ENCODE measurements around the gene CCDC57.
"Not testable (repeated sequence)": the region's sequence is repeated elsewhere in the genome, so short reads cannot be mapped to it uniquely, and the experiment has no call there.

CCDC57 gene

DNA sequence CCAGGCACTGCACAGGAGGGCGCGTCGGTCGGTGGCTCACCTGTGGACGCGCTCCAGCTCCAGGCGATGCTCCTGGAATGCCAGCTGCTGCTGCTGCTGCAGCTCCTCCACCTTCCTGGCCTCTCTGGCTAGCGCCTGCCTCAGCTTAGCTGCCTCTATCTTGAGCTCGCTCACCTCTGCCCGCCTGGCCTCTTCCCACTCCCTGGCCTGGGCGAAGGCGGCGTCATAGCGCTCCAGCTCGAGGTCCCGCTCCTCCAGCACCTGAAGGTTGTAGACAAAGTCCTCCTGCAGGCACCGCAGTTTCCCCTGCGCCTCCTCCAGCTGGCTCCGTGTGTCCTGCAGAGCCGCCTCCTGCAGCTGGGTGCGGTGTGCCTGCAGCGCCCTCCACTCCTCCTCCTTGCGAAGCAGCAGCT lies 11.1 kb downstream of the CCDC57 start:
- no peak for DNase-seq (ENCODE audit: low read depth)

GRCh38 chr17:82200743-82201497 lies 11.7 kb downstream of the CCDC57 start:
- DNase-seq (ENCODE audit: low read depth): peak; percentile 38

DNA sequence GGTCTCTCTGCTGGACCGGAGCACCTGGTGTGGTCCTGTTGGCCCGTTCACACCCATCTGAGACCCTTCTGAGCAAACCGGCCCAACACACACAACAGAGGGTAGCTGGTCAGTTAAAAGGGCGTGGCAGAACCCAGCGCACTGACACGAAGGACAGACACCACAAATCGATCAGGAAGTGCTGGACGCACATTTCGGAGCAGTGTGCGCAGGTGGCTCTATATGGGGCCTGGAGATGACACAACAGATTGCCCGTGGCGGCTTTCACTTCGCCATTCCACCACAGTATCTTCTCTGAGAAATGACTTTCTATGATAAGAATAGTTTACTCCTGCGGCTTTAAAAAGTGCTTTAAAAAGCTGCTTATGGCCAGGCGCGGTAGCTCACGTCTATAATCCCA lies 12.5 kb downstream of the CCDC57 start:
- DNase-seq (ENCODE audit: low read depth): no peak

DNA sequence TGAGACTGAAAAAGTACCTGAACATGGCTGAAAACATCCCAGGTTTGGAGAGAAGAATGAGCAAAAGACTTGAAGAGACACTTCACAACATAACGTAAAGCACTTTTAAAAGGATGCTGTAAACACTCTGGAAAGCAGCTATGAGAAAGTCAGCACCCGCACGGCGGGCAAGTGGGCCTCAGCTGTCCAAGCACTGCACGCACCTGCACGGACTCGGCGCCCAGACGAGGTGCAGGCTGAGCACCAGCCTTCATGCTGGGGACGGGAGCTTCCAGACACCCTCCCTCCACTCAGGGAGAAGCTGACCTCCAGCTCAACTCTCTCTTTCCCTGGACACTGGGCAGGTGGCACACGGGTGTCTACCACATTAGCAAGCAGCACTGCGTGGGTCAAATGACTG lies 13.1 kb downstream of the CCDC57 start:
- no peak for DNase-seq (ENCODE audit: low read depth)

DNA sequence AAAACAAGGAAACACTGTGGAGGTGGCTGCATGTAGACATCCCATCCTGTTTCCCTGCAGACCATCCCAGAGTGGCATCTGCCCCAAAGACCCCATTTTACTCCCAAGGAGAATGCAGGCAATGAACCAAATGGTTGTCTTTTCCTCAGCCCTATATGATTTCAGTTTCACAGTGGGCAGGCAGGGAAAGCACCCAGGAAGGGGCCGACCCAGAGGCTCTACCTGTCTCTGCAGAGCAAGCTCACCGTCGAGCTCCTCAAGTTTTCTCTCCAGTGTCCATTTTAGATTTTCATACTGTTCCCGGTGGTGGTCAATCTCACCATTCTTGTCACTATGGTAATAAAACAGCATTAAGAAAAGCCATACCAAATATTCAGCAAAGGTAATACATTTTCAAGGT lies 14.6 kb downstream of the CCDC57 start:
- no peak for DNase-seq (ENCODE audit: low read depth)

- DNase-seq (ENCODE audit: low read depth): no peak
Observed at GRCh38 chr17:82195675-82196672, 16.7 kb downstream of the CCDC57 start.

- DNase-seq (ENCODE audit: low read depth): no peak
Observed at GRCh38 chr17:82194765-82195164, 17.9 kb downstream of the CCDC57 start.

DNA sequence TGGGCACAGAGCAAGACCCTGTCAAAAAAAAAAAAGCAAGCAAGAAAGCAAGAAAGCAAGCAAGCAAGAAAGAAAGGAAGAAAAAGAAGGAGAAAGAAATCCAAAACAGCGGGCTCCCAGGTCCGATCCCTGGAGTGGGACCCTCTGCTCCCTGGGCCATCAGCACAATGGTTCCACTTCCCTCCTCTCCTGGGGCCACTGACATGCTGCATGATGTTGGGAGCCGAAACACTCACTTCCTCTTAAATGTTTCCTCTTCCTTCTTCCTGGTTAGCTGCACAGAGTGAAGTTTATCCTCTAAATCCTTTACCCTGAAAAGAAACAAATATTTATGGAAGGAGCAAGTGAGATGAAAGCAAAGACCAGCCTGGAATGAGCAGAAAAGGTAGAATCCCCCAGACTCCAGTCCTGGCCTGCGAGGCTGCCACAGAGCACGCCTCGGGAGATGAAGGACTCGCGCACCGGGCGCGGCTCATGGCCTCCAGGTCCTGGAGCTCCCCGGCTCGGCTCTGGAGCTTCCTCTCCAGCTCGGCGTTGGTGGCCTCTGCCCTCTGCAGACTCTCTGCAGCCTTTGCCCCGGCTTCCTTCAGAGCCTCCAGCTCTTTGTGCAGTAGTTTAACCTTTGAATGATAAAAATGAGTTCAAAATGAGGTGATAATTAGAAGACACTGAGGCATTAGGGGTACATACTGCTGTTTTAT lies 19.0 kb downstream of the CCDC57 start:
- DNase-seq (ENCODE audit: low read depth): no peak

- DNase-seq (ENCODE audit: low read depth): not testable (repeated sequence)
Observed at GRCh38 chr17:82193050-82193449, 19.6 kb downstream of the CCDC57 start.

DNA sequence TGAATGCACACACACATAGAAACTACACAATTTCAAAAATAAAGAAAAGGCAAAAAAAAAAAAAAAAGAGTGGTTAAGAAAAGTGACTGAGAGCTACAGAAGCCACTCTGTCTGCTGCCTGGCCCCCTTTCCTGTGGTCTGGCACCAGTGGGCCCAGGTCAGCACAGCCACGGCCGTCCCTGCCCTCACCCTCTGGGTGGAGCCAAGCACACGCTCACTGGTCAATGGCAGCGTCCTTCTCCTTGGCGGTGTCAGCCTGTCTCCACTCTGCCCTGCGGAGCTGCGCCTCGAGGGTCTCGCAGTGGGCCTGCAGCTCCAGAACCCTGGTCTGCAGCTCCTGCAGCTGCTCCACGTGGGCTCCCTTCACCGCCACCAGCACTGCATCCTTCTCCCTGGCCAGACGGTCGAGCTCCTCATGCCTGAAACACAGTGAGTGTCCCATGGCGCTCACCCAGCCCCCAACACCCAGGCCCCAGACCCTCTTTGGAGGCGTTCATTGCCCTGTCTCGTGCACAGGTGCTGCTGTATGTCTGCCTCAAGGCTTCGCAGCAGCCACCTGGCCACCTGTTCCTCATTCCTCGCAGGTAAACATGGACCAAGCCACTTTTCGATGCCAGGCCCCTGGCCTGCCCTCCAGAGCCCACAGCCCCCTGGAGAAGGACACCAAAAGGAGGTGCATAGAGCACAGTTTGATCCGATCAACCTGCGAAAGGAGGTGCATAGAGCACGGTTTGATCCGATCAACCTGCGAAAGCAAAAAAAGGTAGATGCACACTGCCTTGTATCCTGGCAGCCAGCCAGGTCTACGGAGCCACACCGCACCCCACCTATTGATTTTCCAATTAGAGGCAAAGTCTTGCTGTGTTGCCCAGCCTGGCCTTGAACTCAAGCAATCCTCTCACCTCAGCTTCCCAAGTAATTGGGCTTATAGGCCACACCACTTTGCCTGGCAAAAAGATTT lies 24.4 kb downstream of the CCDC57 start:
- DNase-seq (ENCODE audit: low read depth): no peak

DNA sequence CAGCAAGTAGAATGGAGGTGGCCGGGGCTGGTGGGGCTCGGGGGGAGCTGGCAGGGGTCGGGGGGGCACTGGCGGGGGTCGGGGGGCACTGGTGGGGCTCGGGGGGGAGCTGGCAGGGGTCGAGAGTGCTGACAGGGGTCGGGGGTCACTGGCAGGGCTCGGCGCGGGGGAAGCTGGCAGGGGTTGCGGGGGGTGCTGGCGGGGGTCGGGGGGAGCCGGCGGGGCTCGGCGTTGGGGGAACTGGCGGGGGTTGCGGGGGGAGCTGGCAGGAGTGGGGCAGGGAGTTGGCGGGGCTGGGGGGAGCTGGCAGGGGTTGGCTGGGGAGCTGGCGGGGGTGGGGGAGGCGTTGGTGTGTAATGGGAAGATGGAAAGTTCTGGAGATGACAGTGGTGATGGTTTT lies 25.1 kb downstream of the CCDC57 start:
- no peak for DNase-seq (ENCODE audit: low read depth)

- DNase-seq (ENCODE audit: low read depth): no peak
Observed at GRCh38 chr17:82186221-82186620, 26.4 kb downstream of the CCDC57 start.

DNA sequence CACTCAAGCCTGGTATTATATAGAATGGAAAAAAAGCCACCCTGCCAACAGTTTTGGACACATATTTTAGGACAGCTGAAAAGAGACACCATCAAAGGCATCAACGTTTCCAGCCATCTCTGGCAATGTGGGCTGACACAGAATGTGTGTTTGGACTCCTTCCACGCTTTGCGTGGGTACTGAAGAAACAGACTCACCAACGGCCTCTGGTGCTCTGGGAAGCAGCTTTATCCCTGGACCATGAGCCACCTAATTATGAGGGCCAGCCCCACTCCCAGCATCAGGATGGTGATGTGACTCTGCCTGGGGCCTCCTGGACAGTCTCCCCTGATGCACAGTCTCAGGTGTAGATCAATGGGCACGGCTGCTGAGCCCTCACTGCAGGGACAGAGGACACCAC lies 27.9 kb downstream of the CCDC57 start:
- DNase-seq (ENCODE audit: low read depth): no peak

- no peak for DNase-seq (ENCODE audit: low read depth)
Observed at GRCh38 chr17:82180776-82181528, 31.7 kb downstream of the CCDC57 start.

- no peak for DNase-seq (ENCODE audit: low read depth)
Observed at GRCh38 chr17:82179946-82180475, 32.6 kb downstream of the CCDC57 start.

GRCh38 chr17:82179412-82179811 lies 33.2 kb downstream of the CCDC57 start:
- no peak for DNase-seq (ENCODE audit: low read depth)

- DNase-seq (ENCODE audit: low read depth): no peak
Observed at GRCh38 chr17:82178499-82179261, 34.0 kb downstream of the CCDC57 start.

- no peak for DNase-seq (ENCODE audit: low read depth)
Observed at GRCh38 chr17:82177761-82178498, 34.7 kb downstream of the CCDC57 start.

DNA sequence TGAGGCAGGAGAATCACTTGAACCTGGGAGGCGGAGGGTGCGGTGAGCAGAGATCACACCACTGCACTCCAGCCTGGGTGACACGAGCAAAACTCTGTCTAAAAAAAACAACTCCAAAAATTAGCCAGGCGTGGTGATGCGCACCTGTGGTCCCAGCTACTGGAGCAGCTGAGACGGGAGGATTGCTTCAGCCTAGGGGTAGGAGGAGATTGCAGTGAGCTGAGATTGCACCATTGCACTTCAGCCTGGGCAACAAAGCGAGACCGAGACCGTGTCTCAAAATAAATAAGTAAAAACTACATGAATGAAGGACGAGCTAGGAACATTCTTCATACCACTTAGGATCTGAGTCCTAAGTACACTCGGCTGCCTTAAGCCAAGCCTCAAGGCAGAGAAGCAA lies 35.4 kb downstream of the CCDC57 start:
- no peak for DNase-seq (ENCODE audit: low read depth)
